GM23338 (cell line): ENCODE data around the gene EGFR. TPM values are rescaled to one million over a fixed set of nuclear protein-coding genes. Genes with fewer than 3 reads are reported as not detected.

Source experiments
- ATAC-seq: fragments of 200-7000 bp; cut with Tn5 transposase; 3 replicates; pipeline ENCODE4 v1.9.1; 2020
- DNase-seq: peaks from one replicate; pipeline ENCODE4 v3.0.0-alpha.2; 2015; ENCODE audit warnings: low spot score
- H2AFZ ChIP-seq: fragments of 200-600 bp; sonication (generic); 2 replicates; pipeline ENCODE4 v1.8.0; 2016; ENCODE audit warnings: antibody characterized with exemption, mild to moderate bottlenecking, moderate library complexity
- H3F3A ChIP-seq: fragments of 200-600 bp; sonication (generic); replicated peaks from 2 replicates; pipeline ENCODE4 v1.8.0; 2017; ENCODE audit warnings: antibody characterized with exemption, mixed run types, low read depth
- H3K27ac ChIP-seq: fragments of 200-600 bp; sonication (generic); 2 replicates; pipeline ENCODE4 v1.6.1; 2016; ENCODE audit warnings: low read depth
- H3K27me3 ChIP-seq: fragments of 200-600 bp; sonication (generic); 2 replicates; pipeline ENCODE4 v1.8.0; 2016; ENCODE audit warnings: mild to moderate bottlenecking, mixed run types, moderate library complexity; ENCODE audit not compliant: insufficient read depth
- H3K36me3 ChIP-seq: fragments of 200-600 bp; sonication (generic); 2 replicates; pipeline ENCODE4 v1.8.0; 2016; ENCODE audit warnings: mild to moderate bottlenecking; ENCODE audit not compliant: insufficient read depth
- H3K4me1 ChIP-seq: fragments of 200-600 bp; sonication (generic); 2 replicates; pipeline ENCODE4 v1.8.0; 2016; ENCODE audit warnings: mild to moderate bottlenecking, moderate library complexity; ENCODE audit not compliant: insufficient read depth
- H3K4me2 ChIP-seq: fragments of 200-600 bp; sonication (generic); 2 replicates; pipeline ENCODE4 v1.7.1; 2017; ENCODE audit warnings: mixed run types
- H3K4me3 ChIP-seq: fragments of 200-600 bp; sonication (generic); 2 replicates; pipeline ENCODE4 v1.6.1; 2016; ENCODE audit warnings: mixed run types
- H3K79me2 ChIP-seq: fragments of 200-600 bp; sonication (generic); replicated peaks from 2 replicates; pipeline ENCODE4 v1.8.0; 2017; ENCODE audit warnings: mild to moderate bottlenecking; ENCODE audit not compliant: insufficient read depth
- H3K9me2 ChIP-seq: fragments of 200-600 bp; sonication (generic); 2 replicates; pipeline ENCODE4 v1.8.0; 2017; ENCODE audit not compliant: insufficient read depth
- H4K20me1 ChIP-seq: fragments of 200-600 bp; sonication (generic); replicated peaks from 2 replicates; pipeline ENCODE4 v1.8.0; 2017; ENCODE audit warnings: mild to moderate bottlenecking; ENCODE audit not compliant: insufficient read depth
- H3K27ac Mint-ChIP-seq: 2 replicates; pipeline ENCODE4 v1.8.0; 2020; ENCODE audit warnings: inconsistent platforms, mild to moderate bottlenecking, moderate library complexity, mixed read lengths
- H3K27me3 Mint-ChIP-seq: 3 replicates; pipeline ENCODE4 v1.8.0; 2022; ENCODE audit warnings: low read depth, mild to moderate bottlenecking, moderate library complexity, mixed read lengths, inconsistent platforms; ENCODE audit not compliant: insufficient read depth, poor library complexity
- H3K36me3 Mint-ChIP-seq: 3 replicates; pipeline ENCODE4 v1.8.0; 2021; ENCODE audit warnings: low read depth, mild to moderate bottlenecking, inconsistent platforms, moderate library complexity, mixed read lengths
- H3K4me1 Mint-ChIP-seq: 3 replicates; pipeline ENCODE4 v1.8.0; 2020; ENCODE audit warnings: mild to moderate bottlenecking, inconsistent platforms, mixed read lengths
- H3K4me3 Mint-ChIP-seq: 3 replicates; pipeline ENCODE4 v1.8.0; 2021; ENCODE audit warnings: moderate library complexity, mild to moderate bottlenecking, inconsistent platforms, mixed read lengths
- H3K9me3 Mint-ChIP-seq: 3 replicates; pipeline ENCODE4 v1.8.0; 2020; ENCODE audit warnings: moderate library complexity, mild to moderate bottlenecking, inconsistent platforms, mixed read lengths
- CREB1 ChIP-seq: fragments of 250-450 bp; sonication (Bioruptor Pico); IDR thresholded peaks from 2 replicates; pipeline ENCODE4 v1.5.0; 2020; ENCODE audit warnings: low read depth, mild to moderate bottlenecking, moderate library complexity
- POLR2AphosphoS5 ChIP-seq: IDR thresholded peaks from 2 replicates; pipeline ENCODE4 v1.6.1; 2016; ENCODE audit warnings: antibody characterized with exemption, low read depth
- STAT1 ChIP-seq: IDR thresholded peaks from one replicate; pipeline ENCODE4 v1.6.1; 2016; ENCODE audit warnings: antibody characterized with exemption; ENCODE audit not compliant: unreplicated experiment
- ZNF114 ChIP-seq: fragments of 250-450 bp; sonication (Bioruptor Pico); IDR thresholded peaks from 2 replicates; pipeline ENCODE4 v1.5.0; 2020; ENCODE audit warnings: mild to moderate bottlenecking, moderate library complexity
- polyA plus RNA-seq: library from polyadenylated mRNA; unstranded; fragments of >200 nt; fragmentation: Nextera tagmentation; extraction: Ambion mirVana; gene quantifications from 2 replicates; pipeline ENCODE4 v1.2.1, GENCODE V29; 2016
- total RNA-seq: library from RNA; depleted of rRNA; stranded (reverse); fragments of >200 nt; shearing (Covaris generic); gene quantifications from 2 replicates; pipeline ENCODE4 v1.2.3, GENCODE V29; 2014
- TF ChIP-seq, protein P1 (sequence below): IDR thresholded peaks from one replicate; pipeline ENCODE4 v1.6.1; 2018; ENCODE audit warnings: antibody characterized with exemption; ENCODE audit not compliant: unreplicated experiment
- TF ChIP-seq, protein P2 (sequence below), 2 experiments: fragments of 200-600 bp in 1 of 2; sonication (generic) in 1 of 2; conservative IDR thresholded peaks; 2 replicates each; pipeline versions ENCODE4 v1.5.1 to v1.6.1; 2016 to 2017; ENCODE audit warnings: antibody characterized with exemption in 2 of 2, low read depth in 2 of 2, mild to moderate bottlenecking in 2 of 2, moderate library complexity in 1 of 2
- TF ChIP-seq, protein P3 (sequence below): fragments of 250-450 bp; sonication (Bioruptor Pico); IDR thresholded peaks from 2 replicates; pipeline ENCODE4 v1.5.0; 2020; ENCODE audit warnings: mild to moderate bottlenecking, moderate library complexity
- TF ChIP-seq, protein P4 (sequence below): IDR thresholded peaks from 2 replicates; pipeline ENCODE4 v1.6.1; 2016; ENCODE audit warnings: antibody characterized with exemption

The EGFR gene
- total and polyA plus RNA-seq, 2 experiments from 2014 or later, result 1.5 to 4.5 TPM

DNA sequence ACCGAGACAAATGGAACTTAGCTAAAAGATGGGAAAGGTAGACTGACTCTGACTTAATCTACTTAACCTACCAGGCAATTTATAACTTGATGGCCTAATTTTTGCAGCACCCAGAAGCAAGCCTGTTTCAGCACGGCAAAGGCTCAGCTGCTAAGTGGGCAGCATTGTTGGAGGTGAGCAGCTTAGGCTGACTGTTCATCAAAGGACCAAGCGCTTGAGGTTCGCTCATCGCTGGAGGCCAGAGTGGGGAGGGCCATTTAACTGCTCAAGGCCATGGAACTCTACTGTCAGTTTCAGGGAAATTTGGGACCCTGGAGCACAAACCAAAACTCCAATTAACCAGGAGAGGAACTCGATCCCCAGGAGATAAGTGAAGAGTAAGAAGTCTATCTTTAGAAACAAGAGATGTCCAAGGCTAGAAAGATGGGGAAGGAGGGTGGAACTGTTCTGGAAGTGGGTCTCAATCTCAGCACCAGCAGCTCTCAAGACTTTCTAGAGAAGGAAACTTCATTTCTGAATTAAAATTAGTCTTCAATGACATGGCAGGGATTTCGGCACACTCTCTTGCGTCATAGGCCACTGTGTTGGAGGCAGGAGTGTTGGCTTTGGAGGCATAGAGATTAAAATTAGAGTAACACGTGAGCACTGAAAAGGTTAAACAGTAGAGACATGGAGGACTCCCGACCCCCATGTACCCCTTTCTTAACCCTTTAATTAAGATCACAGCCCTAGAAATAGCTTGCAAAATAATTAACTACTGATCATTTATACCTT lies 43.1 kb downstream of the EGFR start:
- H3K9me2 ChIP-seq, result no peaks in the 10 kb centered on the region
- no peak for ATAC-seq
- H2AFZ ChIP-seq, result no peak overlapping the region
- Mint-ChIP-seq H3K4me3 (no peak overlapping the region), H3K27ac (no peak overlapping the region), H3K9me3 (no peaks in the 10 kb centered on the region), H3K4me1 (peaks cover 18% of the 10 kb centered on the region), H3K27me3 (peaks cover 4% of the 10 kb centered on the region), H3K36me3 (no peaks in the 10 kb centered on the region)
- TF ChIP-seq POLR2AphosphoS5, result no peak
- H3K27ac ChIP-seq, result no peak overlapping the region
- no peaks in the 10 kb centered on the region for H3K79me2 ChIP-seq
- H3K4me2 ChIP-seq, result no peak overlapping the region
- DNase-seq, result no peak
- no peaks in the 10 kb centered on the region for H3K36me3 ChIP-seq
- H3F3A ChIP-seq, result no peaks in the 10 kb centered on the region
- H4K20me1 ChIP-seq, result no peaks in the 10 kb centered on the region
- no peaks in the 10 kb centered on the region for H3K27me3 ChIP-seq
- no peak overlapping the region for H3K4me3 ChIP-seq
- H3K4me1 ChIP-seq, result peaks cover 17% of the 10 kb centered on the region

DNA sequence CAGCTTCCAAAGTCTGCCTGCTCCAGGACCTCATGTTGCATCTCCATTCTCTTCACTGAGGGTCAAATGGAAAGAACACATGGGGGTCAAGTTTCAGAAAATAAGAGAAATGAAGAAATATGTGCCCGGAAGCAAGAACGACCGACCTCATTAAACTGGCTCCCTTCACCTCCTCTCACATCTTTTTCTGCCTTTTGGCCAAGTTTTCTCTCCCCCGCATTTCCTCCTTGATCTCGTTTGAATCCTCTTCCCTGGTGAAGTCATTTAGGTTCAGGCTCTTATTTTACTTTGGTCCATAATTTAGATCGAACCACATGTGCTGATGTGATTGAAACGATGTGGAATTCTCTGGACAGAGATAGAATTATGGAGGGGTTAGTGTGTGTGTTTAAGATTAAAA lies 44.2 kb downstream of the EGFR start:
- H3K4me2 ChIP-seq, result no peak overlapping the region
- no peak for TF ChIP-seq POLR2AphosphoS5
- TF ChIP-seq, protein P1, sequence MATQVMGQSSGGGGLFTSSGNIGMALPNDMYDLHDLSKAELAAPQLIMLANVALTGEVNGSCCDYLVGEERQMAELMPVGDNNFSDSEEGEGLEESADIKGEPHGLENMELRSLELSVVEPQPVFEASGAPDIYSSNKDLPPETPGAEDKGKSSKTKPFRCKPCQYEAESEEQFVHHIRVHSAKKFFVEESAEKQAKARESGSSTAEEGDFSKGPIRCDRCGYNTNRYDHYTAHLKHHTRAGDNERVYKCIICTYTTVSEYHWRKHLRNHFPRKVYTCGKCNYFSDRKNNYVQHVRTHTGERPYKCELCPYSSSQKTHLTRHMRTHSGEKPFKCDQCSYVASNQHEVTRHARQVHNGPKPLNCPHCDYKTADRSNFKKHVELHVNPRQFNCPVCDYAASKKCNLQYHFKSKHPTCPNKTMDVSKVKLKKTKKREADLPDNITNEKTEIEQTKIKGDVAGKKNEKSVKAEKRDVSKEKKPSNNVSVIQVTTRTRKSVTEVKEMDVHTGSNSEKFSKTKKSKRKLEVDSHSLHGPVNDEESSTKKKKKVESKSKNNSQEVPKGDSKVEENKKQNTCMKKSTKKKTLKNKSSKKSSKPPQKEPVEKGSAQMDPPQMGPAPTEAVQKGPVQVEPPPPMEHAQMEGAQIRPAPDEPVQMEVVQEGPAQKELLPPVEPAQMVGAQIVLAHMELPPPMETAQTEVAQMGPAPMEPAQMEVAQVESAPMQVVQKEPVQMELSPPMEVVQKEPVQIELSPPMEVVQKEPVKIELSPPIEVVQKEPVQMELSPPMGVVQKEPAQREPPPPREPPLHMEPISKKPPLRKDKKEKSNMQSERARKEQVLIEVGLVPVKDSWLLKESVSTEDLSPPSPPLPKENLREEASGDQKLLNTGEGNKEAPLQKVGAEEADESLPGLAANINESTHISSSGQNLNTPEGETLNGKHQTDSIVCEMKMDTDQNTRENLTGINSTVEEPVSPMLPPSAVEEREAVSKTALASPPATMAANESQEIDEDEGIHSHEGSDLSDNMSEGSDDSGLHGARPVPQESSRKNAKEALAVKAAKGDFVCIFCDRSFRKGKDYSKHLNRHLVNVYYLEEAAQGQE, result no peak
- no peak for TF ChIP-seq STAT1
- TF ChIP-seq, protein P2, sequence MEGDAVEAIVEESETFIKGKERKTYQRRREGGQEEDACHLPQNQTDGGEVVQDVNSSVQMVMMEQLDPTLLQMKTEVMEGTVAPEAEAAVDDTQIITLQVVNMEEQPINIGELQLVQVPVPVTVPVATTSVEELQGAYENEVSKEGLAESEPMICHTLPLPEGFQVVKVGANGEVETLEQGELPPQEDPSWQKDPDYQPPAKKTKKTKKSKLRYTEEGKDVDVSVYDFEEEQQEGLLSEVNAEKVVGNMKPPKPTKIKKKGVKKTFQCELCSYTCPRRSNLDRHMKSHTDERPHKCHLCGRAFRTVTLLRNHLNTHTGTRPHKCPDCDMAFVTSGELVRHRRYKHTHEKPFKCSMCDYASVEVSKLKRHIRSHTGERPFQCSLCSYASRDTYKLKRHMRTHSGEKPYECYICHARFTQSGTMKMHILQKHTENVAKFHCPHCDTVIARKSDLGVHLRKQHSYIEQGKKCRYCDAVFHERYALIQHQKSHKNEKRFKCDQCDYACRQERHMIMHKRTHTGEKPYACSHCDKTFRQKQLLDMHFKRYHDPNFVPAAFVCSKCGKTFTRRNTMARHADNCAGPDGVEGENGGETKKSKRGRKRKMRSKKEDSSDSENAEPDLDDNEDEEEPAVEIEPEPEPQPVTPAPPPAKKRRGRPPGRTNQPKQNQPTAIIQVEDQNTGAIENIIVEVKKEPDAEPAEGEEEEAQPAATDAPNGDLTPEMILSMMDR (conservative IDR thresholded peaks at IDR 0.05; ENCODE audit: low read depth in 2 of 2), result no peak
- TF ChIP-seq, protein P3, sequence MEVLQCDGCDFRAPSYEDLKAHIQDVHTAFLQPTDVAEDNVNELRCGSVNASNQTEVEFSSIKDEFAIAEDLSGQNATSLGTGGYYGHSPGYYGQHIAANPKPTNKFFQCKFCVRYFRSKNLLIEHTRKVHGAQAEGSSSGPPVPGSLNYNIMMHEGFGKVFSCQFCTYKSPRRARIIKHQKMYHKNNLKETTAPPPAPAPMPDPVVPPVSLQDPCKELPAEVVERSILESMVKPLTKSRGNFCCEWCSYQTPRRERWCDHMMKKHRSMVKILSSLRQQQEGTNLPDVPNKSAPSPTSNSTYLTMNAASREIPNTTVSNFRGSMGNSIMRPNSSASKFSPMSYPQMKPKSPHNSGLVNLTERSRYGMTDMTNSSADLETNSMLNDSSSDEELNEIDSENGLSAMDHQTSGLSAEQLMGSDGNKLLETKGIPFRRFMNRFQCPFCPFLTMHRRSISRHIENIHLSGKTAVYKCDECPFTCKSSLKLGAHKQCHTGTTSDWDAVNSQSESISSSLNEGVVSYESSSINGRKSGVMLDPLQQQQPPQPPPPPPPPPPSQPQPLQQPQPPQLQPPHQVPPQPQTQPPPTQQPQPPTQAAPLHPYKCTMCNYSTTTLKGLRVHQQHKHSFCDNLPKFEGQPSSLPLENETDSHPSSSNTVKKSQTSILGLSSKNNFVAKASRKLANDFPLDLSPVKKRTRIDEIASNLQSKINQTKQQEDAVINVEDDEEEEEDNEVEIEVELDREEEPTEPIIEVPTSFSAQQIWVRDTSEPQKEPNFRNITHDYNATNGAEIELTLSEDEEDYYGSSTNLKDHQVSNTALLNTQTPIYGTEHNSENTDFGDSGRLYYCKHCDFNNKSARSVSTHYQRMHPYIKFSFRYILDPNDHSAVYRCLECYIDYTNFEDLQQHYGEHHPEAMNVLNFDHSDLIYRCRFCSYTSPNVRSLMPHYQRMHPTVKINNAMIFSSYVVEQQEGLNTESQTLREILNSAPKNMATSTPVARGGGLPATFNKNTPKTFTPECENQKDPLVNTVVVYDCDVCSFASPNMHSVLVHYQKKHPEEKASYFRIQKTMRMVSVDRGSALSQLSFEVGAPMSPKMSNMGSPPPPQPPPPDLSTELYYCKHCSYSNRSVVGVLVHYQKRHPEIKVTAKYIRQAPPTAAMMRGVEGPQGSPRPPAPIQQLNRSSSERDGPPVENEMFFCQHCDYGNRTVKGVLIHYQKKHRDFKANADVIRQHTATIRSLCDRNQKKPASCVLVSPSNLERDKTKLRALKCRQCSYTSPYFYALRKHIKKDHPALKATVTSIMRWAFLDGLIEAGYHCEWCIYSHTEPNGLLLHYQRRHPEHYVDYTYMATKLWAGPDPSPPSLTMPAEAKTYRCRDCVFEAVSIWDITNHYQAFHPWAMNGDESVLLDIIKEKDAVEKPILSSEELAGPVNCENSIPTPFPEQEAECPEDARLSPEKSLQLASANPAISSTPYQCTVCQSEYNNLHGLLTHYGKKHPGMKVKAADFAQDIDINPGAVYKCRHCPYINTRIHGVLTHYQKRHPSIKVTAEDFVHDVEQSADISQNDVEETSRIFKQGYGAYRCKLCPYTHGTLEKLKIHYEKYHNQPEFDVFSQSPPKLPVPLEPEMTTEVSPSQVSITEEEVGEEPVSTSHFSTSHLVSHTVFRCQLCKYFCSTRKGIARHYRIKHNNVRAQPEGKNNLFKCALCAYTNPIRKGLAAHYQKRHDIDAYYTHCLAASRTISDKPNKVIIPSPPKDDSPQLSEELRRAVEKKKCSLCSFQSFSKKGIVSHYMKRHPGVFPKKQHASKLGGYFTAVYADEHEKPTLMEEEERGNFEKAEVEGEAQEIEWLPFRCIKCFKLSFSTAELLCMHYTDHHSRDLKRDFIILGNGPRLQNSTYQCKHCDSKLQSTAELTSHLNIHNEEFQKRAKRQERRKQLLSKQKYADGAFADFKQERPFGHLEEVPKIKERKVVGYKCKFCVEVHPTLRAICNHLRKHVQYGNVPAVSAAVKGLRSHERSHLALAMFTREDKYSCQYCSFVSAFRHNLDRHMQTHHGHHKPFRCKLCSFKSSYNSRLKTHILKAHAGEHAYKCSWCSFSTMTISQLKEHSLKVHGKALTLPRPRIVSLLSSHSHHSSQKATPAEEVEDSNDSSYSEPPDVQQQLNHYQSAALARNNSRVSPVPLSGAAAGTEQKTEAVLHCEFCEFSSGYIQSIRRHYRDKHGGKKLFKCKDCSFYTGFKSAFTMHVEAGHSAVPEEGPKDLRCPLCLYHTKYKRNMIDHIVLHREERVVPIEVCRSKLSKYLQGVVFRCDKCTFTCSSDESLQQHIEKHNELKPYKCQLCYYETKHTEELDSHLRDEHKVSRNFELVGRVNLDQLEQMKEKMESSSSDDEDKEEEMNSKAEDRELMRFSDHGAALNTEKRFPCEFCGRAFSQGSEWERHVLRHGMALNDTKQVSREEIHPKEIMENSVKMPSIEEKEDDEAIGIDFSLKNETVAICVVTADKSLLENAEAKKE (CRISPR knock-in tag), result no peak
- TF ChIP-seq CREB1 (CRISPR knock-in tag), result no peak
- TF ChIP-seq ZNF114 (CRISPR knock-in tag), result no peak
- TF ChIP-seq, protein P4, sequence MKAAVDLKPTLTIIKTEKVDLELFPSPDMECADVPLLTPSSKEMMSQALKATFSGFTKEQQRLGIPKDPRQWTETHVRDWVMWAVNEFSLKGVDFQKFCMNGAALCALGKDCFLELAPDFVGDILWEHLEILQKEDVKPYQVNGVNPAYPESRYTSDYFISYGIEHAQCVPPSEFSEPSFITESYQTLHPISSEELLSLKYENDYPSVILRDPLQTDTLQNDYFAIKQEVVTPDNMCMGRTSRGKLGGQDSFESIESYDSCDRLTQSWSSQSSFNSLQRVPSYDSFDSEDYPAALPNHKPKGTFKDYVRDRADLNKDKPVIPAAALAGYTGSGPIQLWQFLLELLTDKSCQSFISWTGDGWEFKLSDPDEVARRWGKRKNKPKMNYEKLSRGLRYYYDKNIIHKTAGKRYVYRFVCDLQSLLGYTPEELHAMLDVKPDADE, result no peak

More for the DNA sequence above, 44.2 kb downstream of the EGFR start:
- H3K4me3 ChIP-seq, result no peak overlapping the region
- no peaks in the 10 kb centered on the region for H3K79me2 ChIP-seq
- DNase-seq, result no peak
- no peak for ATAC-seq
- H3F3A ChIP-seq, result no peaks in the 10 kb centered on the region
- H4K20me1 ChIP-seq, result no peaks in the 10 kb centered on the region
- H3K36me3 ChIP-seq, result no peaks in the 10 kb centered on the region
- H3K27ac ChIP-seq, result no peak overlapping the region
- H3K9me2 ChIP-seq, result no peaks in the 10 kb centered on the region
- H3K4me1 Mint-ChIP-seq, result peaks cover 20% of the 10 kb centered on the region
- no peak overlapping the region for H3K4me3 Mint-ChIP-seq
- H3K36me3 Mint-ChIP-seq, result no peaks in the 10 kb centered on the region
- peaks cover 19% of the 10 kb centered on the region for H3K4me1 ChIP-seq
- no peaks in the 10 kb centered on the region for H3K9me3 Mint-ChIP-seq
- H3K27me3 ChIP-seq, result no peaks in the 10 kb centered on the region
- no peak overlapping the region for H2AFZ ChIP-seq
- H3K27me3 Mint-ChIP-seq, result peaks cover 4% of the 10 kb centered on the region
- no peak overlapping the region for H3K27ac Mint-ChIP-seq
